Left renal cortex interstitium (tissue), 4 donors: ENCODE results near the gene UCKL1. TPM values are rescaled to one million over a fixed set of nuclear protein-coding genes. Genes with fewer than 3 reads are reported as not detected.
"Not testable (repeated sequence)": the region's sequence is repeated elsewhere in the genome, so short reads cannot be mapped to it uniquely, and the experiment has no call there.

Experiments
- DNase-seq, 4 donors: peaks; one replicate each; pipeline ENCODE4 v3.0.0-alpha.2; 2013; ENCODE audit warnings: low read depth in 4 of 4, low spot score in 2 of 4, missing footprints in 1 of 4
- polyA plus RNA-seq, 4 donors: library from polyadenylated mRNA; unstranded; fragments of 120-200 nt; gene quantifications; one replicate each; pipeline ENCODE4 v1.2.1, GENCODE V29; 2013; ENCODE audit not compliant: insufficient read length in 4 of 4

The UCKL1 gene
- polyA plus RNA-seq, 4 donors = 36.6 to 76.7 (median 57.0) TPM

- no peak for DNase-seq
These were observed 16.9 kb upstream of the UCKL1 start for GRCh38 chr20:63973160-63973479.

- DNase-seq = no peak
These were observed 16.3 kb upstream of the UCKL1 start for GRCh38 chr20:63972312-63973159.

GRCh38 chr20:63971960-63972311 lies 15.7 kb upstream of the UCKL1 start:
- not testable (repeated sequence) for DNase-seq

GRCh38 chr20:63970714-63971431 lies 14.7 kb upstream of the UCKL1 start:
- DNase-seq = no peak

- no peak for DNase-seq
These were observed 13.9 kb upstream of the UCKL1 start, which contains the start of gene ZNF512B for GRCh38 chr20:63969838-63970713. ZNF512B (minus strand) TSS chr20:63969930; CDS start chr20:63967950, 1,980 bp downstream.

GRCh38 chr20:63968928-63969760 lies 12.9 kb upstream of the UCKL1 start:
- DNase-seq = no peak

GRCh38 chr20:63968136-63968927 lies 12.1 kb upstream of the UCKL1 start:
- no peak for DNase-seq

- no peak for DNase-seq
These were observed 11.3 kb upstream of the UCKL1 start for GRCh38 chr20:63967330-63968135.

- DNase-seq = no peak
These were observed 10.7 kb upstream of the UCKL1 start for GRCh38 chr20:63966944-63967322.

- DNase-seq = no peak
These were observed 10.1 kb upstream of the UCKL1 start for GRCh38 chr20:63966172-63966943.

- DNase-seq = no peak
These were observed 8.2 kb upstream of the UCKL1 start for GRCh38 chr20:63964412-63964811.

GRCh38 chr20:63963784-63964301 lies 7.6 kb upstream of the UCKL1 start:
- DNase-seq = no peak

- no peak for DNase-seq
These were observed 7.1 kb upstream of the UCKL1 start for GRCh38 chr20:63963348-63963741.

GRCh38 chr20:63962426-63963347 lies 6.5 kb upstream of the UCKL1 start:
- DNase-seq = no peak

- DNase-seq = no peak
These were observed 5.6 kb upstream of the UCKL1 start for GRCh38 chr20:63961664-63962425.
